ENCODE data around the gene MAN2C1. TPM values are rescaled to one million over a fixed set of nuclear protein-coding genes. Genes with fewer than 3 reads are reported as not detected.

The MAN2C1 gene
- total RNA-seq, 1 experiment from 2014 or later: 148 TPM

DNA sequence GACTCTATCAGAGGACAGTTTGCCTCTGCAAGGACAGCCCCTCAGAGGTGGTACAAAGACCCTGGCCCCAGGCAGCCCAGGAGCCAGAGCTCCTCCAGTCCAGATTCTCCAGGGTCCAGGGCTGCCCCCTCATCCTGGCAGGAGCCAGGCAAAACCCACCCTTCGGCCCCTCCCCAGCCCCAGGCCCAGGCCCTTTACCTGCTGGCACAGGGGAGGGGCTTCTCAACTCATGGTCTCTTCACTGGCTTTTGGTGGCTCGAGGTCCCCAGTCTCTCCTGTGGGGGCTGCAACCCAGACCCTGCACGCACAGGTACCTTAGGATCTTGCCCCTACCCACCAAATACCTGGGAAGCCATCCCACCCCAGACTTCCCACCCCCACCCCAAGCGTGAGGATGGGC is 13.0 kb downstream of the MAN2C1 start (continued):
- TF ChIP-seq ZNF532 (CRISPR knock-in tag; IDR thresholded peaks at IDR 0.05; ENCODE audit: borderline replicate concordance): no peak
- no peak for TF ChIP-seq JAZF1 (CRISPR knock-in tag; IDR thresholded peaks at IDR 0.05)
- TF ChIP-seq ATF6 (CRISPR knock-in tag; IDR thresholded peaks at IDR 0.05): no peak

DNA sequence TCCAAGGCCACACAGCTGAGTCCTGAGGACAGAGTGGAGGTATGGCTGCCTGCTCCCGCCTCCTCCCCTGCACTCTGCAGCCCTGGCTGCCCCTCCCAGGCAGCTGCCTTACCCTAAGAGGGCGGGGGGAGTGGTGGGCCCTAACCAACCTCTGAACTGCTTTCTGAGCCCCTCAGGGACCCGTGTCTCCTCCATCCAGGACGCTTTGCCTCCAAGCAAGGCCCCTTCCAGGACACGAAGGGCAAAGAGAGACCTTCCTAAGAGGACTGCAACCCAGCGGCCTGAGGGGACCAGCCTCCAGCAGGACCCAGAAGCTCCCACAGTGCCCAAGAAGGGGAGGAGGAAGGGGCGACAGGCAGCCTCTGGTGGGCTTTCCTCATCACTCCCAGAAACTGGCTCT is 14.0 kb downstream of the MAN2C1 start:
- Mint-ChIP-seq H3K4me3 (no peak overlapping the region), H3K27ac (no peak overlapping the region), H3K4me1 (no peaks in the 10 kb centered on the region), H3K36me3 (peaks cover 6% of the 10 kb centered on the region), H3K27me3 (ENCODE audit: low read depth) (0 out of 2 replicates have a peak, but pooled peaks cover 6% of the 10 kb centered on the region), H3K9me3 (no peaks in the 10 kb centered on the region)
- CTCF ChIA-PET: interaction anchor here (1.3 to 4.3 kb wide), 2 partner anchors 9 to 13 kb away, joined by 3 to 22 read pairs; partner anchors contain the start of gene MAN2C1
- peak; percentile 17; the same call in 1 of the 2 replicates for ATAC-seq
- POLR2A ChIA-PET: interaction anchor here (0.9 kb wide), 1 partner anchor 14 kb away, joined by 3 read pairs; the partner anchor contains the start of gene MAN2C1
- TF ChIP-seq RORB (CRISPR knock-in tag; IDR thresholded peaks at IDR 0.05) (no peak), ZNF317 (CRISPR knock-in tag; IDR thresholded peaks at IDR 0.05; ENCODE audit: borderline replicate concordance, low read depth) (no peak), GABPB1 (CRISPR knock-in tag; IDR thresholded peaks at IDR 0.05) (no peak), GTF2I (CRISPR knock-in tag; conservative IDR thresholded peaks at IDR 0.05) (no peak), E2F4 (CRISPR knock-in tag; IDR thresholded peaks at IDR 0.05; ENCODE audit: borderline replicate concordance, low read depth) (no peak), ESRRA (CRISPR knock-in tag; IDR thresholded peaks at IDR 0.05; ENCODE audit: borderline replicate concordance) (no peak)
- TF ChIP-seq, protein P1, sequence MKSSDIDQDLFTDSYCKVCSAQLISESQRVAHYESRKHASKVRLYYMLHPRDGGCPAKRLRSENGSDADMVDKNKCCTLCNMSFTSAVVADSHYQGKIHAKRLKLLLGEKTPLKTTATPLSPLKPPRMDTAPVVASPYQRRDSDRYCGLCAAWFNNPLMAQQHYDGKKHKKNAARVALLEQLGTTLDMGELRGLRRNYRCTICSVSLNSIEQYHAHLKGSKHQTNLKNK (CRISPR knock-in tag; IDR thresholded peaks at IDR 0.05): no peak
- DNase-seq (ENCODE audit: low spot score): no peak

DNA sequence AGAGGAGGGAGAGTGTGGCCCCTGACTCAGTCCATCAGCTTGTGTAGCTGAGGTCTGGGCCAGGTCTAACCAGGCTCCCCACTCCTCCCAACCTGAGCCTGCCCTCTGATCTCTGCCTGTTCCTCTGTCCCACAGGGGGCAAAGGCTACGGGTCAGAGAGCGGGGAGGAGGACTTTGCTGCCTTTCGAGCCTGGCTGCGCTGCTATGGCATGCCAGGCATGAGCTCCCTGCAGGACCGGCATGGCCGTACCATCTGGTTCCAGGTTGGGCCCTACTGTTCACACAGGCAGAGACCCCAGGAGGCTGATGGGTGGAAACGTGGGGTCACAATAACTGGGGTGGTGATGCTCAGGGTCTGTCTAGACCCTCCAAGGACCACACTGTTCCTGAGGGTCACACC is 14.8 kb downstream of the MAN2C1 start:
- Mint-ChIP-seq H3K36me3 (peaks cover 4% of the 10 kb centered on the region), H3K4me3 (no peak overlapping the region), H3K27me3 (ENCODE audit: low read depth) (peaks cover 14% of the 10 kb centered on the region), H3K27ac (no peak overlapping the region), H3K9me3 (no peaks in the 10 kb centered on the region), H3K4me1 (peaks cover 5% of the 10 kb centered on the region)
- ChIA-PET POLR2A (interaction anchor here (0.8 to 0.9 kb wide), 2 partner anchors 15 to 17 kb away, joined by 3 read pairs; partner anchors contain the start of gene MAN2C1), CTCF (interaction anchor here (0.7 to 4.3 kb wide), 3 partner anchors 9 to 25 kb away, joined by 3 to 22 read pairs (median 3); partner anchors contain the start of gene MAN2C1)
- DNase-seq (ENCODE audit: low spot score) (no peak), ATAC-seq (no peak)
- TF ChIP-seq CREM (CRISPR knock-in tag; IDR thresholded peaks at IDR 0.05): no peak
- TF ChIP-seq E2F1 (CRISPR knock-in tag; IDR thresholded peaks at IDR 0.05): no peak
